GM21528 (cell line): Measurements from ENCODE around the gene SNRPA1.

Experiments
- ATAC-seq: cut with Tn5 transposase; IDR thresholded peaks from one replicate; pipeline ENCODE4 v1.9.1; 2021; ENCODE audit warnings: mild to moderate bottlenecking, moderate library complexity; ENCODE audit not compliant: unreplicated experiment, low FRiP score

The SNRPA1 gene

GRCh38 chr15:101320501-101321052, 25.5 kb upstream of the SNRPA1 start:
- peak; percentile 63 for ATAC-seq

GRCh38 chr15:101318839-101319238, 23.8 kb upstream of the SNRPA1 start:
- no peak for ATAC-seq

- ATAC-seq: no peak
Measured at GRCh38 chr15:101318147-101318819, 23.2 kb upstream of the SNRPA1 start.

- ATAC-seq: no peak
Measured at GRCh38 chr15:101317336-101317872, 22.4 kb upstream of the SNRPA1 start.

DNA sequence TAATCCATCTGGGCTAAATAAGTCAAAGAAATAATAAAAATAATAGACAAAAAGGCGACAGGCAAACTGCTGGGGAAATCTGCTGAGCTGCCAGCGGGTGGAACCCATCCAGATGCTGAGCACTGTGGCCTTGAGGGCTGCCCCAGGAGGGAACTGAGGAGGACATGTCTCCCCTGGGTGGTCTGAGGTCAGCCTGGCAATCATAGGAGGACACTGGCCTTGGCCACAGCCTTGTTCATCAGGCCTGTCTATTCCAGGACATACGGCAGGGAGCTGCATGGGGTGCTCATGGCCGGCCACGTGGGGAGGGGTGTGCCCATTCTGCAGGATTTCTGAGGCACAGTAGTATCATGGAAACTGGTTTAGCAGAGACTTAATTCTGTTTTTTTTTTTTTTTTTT, 21.5 kb upstream of the SNRPA1 start:
- no peak for ATAC-seq

DNA sequence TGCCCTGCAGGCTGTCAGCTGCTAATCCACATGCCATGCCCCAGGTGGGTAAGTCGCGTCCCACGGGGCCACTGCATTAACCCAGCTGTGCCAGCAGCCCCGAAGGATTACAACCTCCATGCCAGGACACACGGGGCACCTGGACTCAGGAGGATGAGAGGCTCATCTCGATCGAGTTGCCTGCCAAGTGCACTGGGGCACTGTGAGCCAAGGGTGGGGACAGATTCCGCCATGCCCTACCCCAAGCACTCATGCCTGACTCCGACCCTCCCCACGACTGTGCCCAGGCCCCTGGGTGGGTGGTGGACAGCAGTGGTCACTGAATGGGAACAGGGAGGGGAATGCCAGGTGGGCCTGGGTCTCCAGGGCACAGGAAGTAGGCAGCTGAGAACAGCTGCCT, 20.7 kb upstream of the SNRPA1 start:
- no peak for ATAC-seq

GRCh38 chr15:101314336-101315125, 19.5 kb upstream of the SNRPA1 start:
- no peak for ATAC-seq

DNA sequence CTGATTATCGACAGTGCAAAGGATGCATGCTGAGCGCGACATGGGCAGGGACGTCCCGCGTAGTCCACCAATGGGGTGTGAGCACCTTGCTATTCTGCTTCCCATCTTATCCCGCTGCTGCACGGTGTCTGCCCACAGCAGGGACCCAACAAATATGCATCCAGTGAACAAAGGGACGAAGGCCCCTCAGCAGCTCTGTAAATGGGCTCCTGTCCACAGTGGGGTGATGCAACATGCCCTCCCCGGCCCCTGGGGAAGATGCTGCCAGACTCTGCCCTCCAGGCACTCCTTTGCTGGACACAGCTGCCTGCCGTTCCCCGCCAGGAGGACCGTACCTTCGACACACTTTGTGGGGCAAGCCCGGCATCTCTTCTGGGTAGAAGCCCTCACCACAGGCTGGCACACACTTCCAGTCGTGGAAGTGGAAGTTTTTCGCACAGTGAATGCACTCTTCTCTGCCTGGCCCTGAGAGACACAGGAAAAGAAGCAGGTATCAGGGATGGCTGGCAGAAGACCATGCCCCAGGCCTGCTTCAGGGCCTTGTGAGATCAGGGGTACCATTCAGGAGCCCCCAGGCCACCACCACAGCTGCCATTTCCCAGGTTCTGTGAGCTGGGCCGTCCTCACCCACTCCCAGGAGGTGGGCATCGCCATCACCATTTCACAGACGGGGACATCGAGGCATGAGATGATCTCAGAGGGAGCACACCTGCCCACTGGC, 18.2 kb upstream of the SNRPA1 start:
- no peak for ATAC-seq

DNA sequence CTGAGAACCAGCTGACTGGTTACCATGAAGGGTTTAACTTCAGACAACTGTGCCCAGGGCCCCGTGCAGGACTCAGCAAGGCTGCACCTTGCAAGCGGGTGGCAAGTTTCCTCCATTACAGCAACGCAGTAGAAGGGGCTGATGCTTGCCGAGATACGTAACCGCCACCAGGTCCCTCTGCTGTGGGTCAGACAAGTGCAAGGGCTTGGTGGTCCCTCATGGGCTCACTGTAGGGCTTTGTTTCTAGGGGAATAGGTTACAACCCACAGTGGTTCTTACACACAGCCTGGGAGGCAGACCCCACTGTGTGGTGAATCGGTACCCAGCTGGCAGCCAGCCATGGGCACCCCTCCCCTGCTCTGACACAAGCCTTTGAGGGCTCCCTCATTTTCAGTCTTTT, 15.5 kb upstream of the SNRPA1 start:
- ATAC-seq: no peak

DNA sequence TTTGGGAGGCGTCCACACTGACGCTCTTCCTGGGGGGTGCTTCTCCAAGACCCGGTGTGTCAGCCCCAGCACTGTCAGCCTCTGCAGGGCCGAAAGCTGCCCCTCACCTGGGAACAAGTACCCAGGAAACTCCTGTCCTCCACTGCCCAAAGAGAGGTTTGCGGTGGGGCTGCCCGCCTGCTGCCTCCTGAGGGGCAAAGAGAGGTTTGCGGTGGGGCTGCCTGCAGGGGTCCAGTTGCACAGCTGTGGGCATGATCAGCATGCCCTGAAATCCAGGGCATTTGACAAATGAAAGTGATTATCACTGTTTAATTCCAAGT, 15.1 kb upstream of the SNRPA1 start:
- ATAC-seq: no peak

- no peak for ATAC-seq
Measured at GRCh38 chr15:101309436-101310160, 14.6 kb upstream of the SNRPA1 start.

GRCh38 chr15:101308604-101309435, 13.8 kb upstream of the SNRPA1 start:
- ATAC-seq: no peak

GRCh38 chr15:101307897-101308603, 13.0 kb upstream of the SNRPA1 start:
- ATAC-seq: no peak

GRCh38 chr15:101307048-101307896, 12.2 kb upstream of the SNRPA1 start:
- ATAC-seq: no peak

DNA sequence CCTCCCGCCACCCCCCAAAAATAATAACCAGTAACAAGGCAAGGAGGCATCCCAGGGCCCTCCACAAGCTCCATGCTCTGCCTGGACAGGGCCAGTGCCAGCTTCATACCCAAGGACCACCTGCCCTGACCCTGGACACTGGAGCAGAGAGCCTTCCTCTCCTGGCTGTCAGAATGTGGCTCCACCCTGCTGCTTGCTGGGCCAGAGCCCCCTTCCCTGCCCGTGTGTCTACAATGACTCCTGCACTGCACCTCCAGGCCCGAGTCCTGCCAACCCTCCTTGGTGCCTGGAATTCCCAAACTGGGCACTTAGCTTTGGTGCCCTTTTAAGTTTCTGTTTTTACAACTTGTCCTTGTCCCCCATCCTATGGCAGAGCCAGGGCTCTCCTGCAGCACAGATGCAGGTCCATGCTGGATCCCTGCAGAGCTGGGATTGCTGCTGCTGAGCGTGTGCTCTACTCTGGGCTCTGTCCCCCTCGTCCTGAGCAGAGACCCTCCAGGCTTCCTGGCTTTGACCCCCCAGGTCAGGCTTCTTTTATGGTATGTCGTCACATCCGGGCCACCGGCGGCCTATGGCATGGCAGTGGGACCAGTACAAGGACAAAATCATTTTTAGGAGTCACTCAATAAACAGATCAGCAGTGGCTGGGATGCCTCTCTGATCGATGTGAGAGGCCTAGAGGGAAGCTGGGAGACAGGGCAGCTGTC, 11.4 kb upstream of the SNRPA1 start:
- no peak for ATAC-seq

- ATAC-seq: no peak
Measured at GRCh38 chr15:101305820-101306255, 10.8 kb upstream of the SNRPA1 start.

DNA sequence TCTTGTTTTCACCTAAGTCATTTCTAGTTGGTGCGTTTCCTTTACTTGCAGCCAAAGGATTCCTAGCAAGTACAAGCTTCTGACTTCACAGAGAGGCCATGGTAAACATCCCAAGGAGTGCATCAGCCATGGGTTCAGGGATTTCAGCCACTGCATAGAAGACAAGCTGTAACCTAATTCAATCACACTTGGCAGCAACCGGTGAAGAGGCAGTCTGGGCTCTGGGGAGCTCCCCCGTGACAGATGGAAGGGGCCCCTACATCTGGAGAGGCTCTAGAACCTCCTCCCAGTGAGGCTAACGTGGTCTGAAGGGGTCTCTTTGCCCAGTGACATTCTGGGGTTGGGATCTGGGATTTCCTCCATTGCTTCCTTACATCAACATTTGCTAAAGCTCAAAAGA, 8.4 kb upstream of the SNRPA1 start:
- ATAC-seq: no peak
